CD4-positive, alpha-beta T cell treated with Interleukin-6 at 100 ng/mL for 8 hours (primary cell): Measurements from ENCODE around the gene OBSCN.
"Not testable (repeated sequence)": the region's sequence is repeated elsewhere in the genome, so short reads cannot be mapped to it uniquely, and the experiment has no call there.

Experiments
- DNase-seq: peaks from one replicate; pipeline ENCODE4 v3.0.0-alpha.2; 2020; ENCODE audit warnings: mixed read lengths, low spot score

OBSCN gene

DNA sequence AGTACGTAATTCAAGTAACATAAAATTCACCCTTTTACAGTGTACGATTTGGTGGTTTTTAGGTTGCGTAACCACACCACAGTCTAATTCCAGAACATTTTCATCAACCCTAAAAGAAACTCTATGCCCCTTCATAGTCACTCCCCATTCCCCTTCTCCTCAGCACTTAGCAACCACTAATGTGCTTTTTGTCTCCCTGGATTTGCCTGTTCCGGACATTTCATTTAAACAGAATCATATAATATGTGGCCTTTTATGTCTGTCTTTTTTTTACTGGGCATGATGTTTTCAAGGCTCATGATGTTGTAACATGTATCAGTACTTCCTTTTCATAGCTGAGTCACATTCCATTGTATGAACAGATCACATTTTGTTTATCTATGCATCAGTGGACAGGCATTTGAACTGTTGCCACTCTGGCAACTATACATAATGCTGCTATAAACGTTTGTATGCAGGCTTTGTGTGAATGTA is 20.8 kb downstream of the OBSCN start:
- no peak for DNase-seq

- no peak for DNase-seq
Observed at GRCh38 chr1:228231189-228231588, 23.3 kb downstream of the OBSCN start.

GRCh38 chr1:228233136-228233535 is 25.3 kb downstream of the OBSCN start:
- no peak for DNase-seq

GRCh38 chr1:228234921-228235320 is 27.1 kb downstream of the OBSCN start:
- DNase-seq = no peak

- no peak for DNase-seq
Observed at GRCh38 chr1:228236744-228237143, 28.9 kb downstream of the OBSCN start.

GRCh38 chr1:228238007-228238406 is 30.2 kb downstream of the OBSCN start:
- DNase-seq = no peak

DNA sequence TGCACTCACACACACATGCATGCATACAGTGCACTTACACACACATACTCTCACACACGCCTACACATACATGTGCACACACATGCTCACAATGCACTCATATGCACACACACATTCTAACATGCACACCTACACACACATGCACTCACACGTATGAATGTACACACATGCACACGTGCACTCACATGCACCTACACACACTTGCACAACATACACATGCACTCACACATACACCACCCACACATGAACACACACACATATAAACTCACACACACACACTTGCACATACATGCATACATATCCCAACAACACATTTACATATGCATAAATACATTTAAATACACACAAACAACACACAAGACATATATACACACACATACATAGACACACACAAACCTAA is 30.6 kb downstream of the OBSCN start:
- DNase-seq = no peak

DNA sequence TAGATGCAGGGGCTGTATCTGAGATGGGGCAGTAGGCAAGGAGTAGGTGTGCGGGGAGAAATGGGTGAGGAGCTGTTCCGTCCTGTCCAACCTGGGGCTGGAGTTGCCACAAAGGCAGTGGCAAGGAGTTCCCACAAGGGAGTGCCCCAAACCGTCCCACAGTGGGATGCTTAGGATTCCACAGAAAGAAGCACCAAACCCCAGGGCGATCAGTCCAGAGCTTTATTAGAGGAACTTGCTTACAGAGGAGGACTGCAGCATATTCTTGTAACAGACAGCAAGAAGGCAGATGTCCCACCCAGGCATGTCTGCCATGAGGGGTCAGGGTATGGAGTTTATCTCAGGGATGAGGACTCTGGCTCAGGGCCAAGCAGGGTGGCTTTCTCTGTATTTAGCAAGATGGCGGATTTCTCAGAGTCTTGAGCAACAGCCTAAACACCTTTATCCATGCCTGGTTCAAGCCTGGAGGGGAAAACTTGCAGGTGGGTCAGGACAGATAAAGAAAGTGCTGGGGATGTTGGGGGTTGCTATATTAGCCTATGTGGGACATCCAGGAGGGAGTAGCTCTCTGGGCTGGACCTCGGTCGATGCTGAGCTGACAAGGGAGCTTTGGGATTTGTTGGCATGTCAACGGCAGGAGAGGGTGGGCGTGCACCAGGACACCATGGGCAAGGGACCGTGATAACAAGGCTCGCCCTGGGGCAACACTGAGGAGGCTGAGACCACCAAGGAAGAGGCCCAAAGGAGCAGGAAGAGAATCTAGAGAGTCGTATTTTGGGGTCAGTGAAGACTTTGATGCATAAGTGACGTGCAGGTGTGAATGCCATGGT is 32.8 kb downstream of the OBSCN start:
- DNase-seq = no peak

DNA sequence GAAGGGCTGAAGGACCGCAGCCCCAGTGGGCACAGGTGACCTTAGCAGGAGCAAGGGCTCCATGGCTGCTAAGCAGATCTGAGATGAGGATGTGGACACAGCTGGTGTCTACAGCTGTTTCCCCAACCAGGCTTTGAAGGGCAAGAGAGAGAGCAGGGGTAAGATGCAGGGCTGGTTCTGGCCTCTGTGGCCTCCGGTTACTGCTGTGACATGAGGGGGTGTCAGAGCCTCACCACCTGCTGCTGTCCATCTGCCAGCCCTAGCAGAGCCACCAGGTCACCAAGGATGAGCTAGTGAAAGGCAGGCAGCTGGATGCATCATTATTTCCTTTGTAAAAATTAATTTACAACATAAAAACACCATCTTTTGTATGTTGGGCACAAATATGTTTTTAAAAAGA is 33.4 kb downstream of the OBSCN start:
- no peak for DNase-seq

- no peak for DNase-seq
Observed at GRCh38 chr1:228242409-228242808, 34.6 kb downstream of the OBSCN start.

DNA sequence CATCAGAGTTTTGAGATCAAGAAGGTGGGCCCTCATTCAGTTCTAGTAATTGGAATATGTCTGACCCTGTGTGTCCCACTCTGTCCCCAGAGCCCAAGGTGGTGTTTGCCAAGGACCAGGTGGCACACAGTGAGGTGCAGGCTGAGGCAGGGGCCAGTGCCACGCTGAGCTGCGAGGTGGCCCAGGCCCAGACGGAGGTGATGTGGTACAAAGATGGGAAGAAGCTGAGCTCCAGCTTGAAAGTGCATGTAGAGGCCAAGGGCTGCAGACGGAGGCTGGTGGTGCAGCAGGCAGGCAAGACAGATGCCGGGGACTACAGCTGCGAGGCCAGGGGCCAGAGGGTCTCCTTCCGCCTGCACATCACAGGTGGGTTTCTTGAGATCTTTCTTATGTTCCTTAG is 35.2 kb downstream of the OBSCN start:
- no peak for DNase-seq

- DNase-seq = not testable (repeated sequence)
Observed at GRCh38 chr1:228243989-228244388, 36.1 kb downstream of the OBSCN start.

- DNase-seq = no peak
Observed at GRCh38 chr1:228245111-228245510, 37.3 kb downstream of the OBSCN start.

DNA sequence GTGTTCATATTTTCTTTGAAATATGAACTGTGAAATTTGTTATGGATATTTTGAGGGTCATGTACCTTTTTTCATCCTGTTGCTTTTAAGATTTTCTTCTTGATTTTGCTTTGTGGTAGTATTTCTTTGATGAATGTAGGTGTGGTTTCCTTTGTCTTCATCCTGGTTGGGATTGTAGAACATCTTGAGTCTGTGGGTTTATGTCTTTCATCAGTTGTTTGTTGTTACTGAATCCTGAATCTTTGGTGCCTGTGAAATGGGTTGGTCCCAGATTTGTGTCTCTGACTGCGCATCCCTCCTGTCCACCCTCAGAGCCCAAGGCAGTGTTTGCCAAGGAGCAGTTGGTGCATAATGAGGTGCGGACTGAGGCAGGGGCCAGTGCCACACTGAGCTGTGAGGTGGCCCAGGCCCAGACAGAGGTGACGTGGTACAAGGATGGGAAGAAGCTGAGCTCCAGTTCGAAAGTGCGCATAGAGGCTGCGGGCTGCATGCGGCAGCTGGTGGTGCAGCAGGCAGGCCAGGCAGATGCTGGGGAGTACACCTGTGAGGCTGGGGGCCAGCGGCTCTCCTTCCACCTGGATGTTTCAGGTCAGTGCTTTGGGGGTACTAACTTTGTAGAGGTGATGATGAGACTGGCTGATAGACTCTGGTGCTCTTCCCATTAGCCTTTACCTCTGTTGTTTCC is 38.5 kb downstream of the OBSCN start:
- DNase-seq = no peak

- no peak for DNase-seq
Observed at GRCh38 chr1:228249513-228250305, 41.9 kb downstream of the OBSCN start.

- DNase-seq = not testable (repeated sequence)
Observed at GRCh38 chr1:228252476-228252875, 44.6 kb downstream of the OBSCN start.

DNA sequence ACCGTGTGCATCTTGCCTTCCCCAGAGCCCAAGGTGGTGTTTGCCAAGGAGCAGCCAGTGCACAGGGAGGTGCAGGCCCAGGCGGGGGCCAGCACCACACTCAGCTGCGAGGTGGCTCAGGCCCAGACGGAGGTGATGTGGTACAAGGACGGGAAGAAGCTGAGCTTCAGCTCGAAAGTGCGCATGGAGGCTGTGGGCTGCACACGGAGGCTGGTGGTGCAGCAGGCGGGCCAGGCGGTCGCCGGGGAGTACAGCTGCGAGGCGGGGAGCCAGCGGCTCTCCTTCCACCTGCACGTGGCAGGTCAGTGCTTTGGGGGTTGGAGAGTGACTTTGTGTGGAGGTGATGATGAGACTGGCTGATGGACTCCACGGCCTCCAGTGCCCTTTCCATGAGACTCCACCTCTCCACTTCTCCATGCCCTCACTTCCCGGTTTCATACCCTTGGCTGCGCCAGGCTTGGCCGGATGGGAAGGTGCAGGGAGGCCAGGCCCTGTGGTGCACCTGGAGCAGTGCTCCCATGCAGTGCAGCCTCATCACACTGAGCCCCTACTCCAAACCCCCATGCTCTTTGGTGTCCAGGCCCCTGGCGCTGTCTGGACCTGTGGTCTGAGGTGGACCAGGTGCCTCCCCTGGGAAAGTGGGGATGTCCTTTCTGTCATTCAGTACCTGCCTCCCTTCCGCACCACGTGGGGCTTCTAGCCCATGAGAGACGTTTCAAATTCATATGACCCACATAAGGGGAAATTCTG is 49.0 kb downstream of the OBSCN start:
- DNase-seq = no peak

DNA sequence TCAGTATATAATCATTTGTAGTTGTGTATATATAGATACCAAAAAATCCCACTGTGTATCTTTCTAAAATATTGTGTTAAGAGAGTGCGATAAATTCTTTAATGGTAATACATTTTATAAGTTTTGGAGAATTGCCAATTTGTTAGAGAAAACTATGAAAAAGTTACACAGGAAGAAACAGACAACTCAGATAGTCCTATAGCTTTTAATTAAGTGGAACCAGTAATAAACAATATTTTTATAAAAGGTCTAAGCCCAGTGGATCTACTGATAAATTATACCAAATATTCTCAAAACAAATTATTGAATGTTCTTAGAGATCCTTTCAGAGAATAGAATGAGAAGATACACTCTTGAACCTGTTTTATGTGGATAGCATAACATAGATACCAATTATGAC is 50.6 kb downstream of the OBSCN start:
- no peak for DNase-seq

GRCh38 chr1:228259368-228259894 is 51.6 kb downstream of the OBSCN start:
- DNase-seq = no peak

- DNase-seq = no peak
Observed at GRCh38 chr1:228259951-228260350, 52.1 kb downstream of the OBSCN start.

DNA sequence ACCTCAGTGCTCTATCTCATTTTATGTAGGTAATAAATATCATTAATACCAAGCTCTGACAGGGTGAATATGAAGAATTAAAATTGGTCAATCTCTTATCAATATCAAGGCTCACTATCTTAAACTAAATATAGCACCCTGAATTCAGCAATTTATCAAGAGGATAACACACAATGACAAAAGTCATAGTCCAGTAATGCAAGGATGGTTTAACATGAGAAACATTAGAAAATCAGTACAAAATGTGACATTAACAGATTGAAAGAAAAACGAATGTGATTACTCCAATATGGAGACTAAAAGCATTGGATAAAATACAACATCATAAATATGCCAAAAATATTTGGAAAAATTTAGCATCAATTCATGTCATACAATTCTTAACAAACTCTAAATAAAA is 53.9 kb downstream of the OBSCN start:
- no peak for DNase-seq

DNA sequence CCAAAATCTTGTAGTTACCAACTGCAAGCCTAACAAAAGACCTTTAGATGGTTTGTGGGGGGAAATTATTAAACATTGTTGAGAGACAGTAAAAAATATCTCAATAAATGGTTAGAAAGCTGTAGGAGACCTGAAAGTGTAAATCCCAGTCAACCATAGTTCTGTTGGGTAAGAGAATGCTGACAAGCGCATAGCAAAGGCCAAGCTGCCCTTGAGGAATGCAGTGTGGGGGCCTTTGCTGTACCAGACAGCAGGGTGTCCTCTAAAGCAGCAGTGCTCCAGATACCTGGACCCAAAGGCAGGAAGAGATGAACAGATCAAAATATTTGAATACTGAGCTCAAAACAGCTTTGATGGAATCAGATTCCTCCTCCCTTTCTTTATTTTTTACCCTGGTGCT is 54.6 kb downstream of the OBSCN start:
- DNase-seq = no peak
